ENCODE measurements around the gene MX1.
"Not testable (repeated sequence)": the region's sequence is repeated elsewhere in the genome, so short reads cannot be mapped to it uniquely, and the experiment has no call there.

Gene MX1

GRCh38 chr21:41418393-41418792 is 7.6 kb upstream of the MX1 start:
- H3K4me3 ChIP-seq (ENCODE audit: low read length), result no peak overlapping the region
- DNase-seq (ENCODE audit: low read depth), result no peak
- TF ChIP-seq CTCF (IDR thresholded peaks at IDR 0.05; ENCODE audit: insufficient read depth, low read depth, low read length, missing control alignments), result no peak

DNA sequence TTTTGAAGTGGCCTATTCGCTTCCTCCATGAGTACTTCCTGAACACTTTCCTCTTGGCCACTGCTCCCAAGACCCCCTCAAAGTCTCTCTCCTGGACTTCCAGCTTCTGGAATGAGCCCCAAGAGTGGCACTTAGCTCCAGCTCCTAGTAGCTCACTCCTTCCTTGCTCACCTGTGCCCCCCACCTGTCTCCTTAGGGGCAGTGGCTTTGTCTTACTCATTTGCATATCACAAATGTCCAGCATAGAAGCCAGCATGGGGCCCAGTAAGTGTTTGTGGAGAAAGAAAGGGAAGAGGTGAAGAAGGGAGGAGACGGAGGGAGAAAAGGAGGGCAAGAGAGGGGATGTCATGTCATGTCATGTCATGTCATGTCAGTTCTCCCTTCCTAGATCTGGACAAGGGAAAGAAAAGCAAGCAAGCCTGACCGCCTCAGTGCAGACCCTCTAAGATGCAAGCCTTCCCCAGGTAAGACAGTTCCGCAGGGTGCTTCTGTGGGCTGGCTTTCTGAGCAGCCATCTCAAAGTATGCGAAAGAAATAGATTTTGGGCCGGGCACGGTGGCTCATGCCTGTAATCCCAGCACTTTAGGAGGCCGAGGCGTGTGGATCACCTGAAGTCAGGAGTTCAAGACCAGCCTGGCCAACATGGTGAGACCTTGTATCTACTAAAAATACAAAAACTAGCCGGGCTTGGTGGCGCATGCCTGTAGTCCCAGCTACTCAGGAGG is 6.9 kb upstream of the MX1 start:
- no peak overlapping the region for H3K4me3 ChIP-seq (ENCODE audit: low read length)
- TF ChIP-seq CTCF (IDR thresholded peaks at IDR 0.05; ENCODE audit: insufficient read depth, low read depth, low read length, missing control alignments), result no peak
- DNase-seq (ENCODE audit: low read depth), result no peak

GRCh38 chr21:41419921-41420862 is 5.8 kb upstream of the MX1 start:
- DNase-seq (ENCODE audit: low read depth), result peak; percentile 78
- H3K4me3 ChIP-seq (ENCODE audit: low read length), result peak overlapping the region; percentile 60
- TF ChIP-seq CTCF (IDR thresholded peaks at IDR 0.05; ENCODE audit: insufficient read depth, low read depth, low read length, missing control alignments), result no peak

DNA sequence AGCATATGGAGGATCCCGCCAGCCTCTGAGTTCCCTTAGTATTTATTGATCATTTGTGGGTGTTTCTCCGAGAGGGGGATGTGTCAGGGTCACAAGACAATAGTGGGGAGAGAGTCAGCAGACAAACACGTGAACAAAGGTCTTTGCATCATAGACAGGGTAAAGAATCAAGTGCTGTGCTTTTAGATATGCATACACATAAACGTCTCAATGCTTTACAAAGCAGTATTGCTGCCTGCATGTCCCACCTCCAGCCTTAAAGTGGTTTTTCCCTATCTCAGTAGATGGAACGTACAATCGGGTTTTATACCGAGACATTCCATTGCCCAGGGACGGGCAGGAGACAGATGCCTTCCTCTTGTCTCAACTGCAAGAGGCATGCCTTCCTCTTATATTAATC is 5.0 kb upstream of the MX1 start:
- not testable (repeated sequence) for H3K4me3 ChIP-seq (ENCODE audit: low read length); DNase-seq (ENCODE audit: low read depth)

GRCh38 chr21:41422546-41423304 is 3.3 kb upstream of the MX1 start:
- no peak for TF ChIP-seq CTCF (IDR thresholded peaks at IDR 0.05; ENCODE audit: insufficient read depth, low read depth, low read length, missing control alignments)
- DNase-seq (ENCODE audit: low read depth), result no peak

DNA sequence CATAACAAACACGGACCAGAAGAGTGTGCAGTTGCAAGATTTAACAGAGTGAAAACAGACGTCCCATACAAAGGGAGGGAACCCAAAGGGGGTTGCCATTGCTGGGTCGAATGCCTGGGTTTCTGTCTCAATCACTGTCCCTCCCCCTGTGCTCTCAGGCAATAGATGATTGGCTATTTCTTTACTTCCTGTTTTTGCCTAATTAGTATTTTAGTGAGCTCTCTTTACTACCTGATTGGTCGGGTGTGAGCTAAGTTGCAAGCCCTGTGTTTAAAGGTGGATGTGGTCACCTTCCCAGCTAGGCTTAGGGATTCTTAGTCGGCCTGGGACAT is 2.8 kb upstream of the MX1 start:
- not testable (repeated sequence) for H3K4me3 ChIP-seq (ENCODE audit: low read length); DNase-seq (ENCODE audit: low read depth)

More at GRCh38 chr21:41422546-41423304, 3.3 kb upstream of the MX1 start:
- H3K4me3 ChIP-seq (ENCODE audit: low read length), result no peak overlapping the region

- TF ChIP-seq CTCF (IDR thresholded peaks at IDR 0.05; ENCODE audit: insufficient read depth, low read depth, low read length, missing control alignments), result no peak
- no peak for DNase-seq (ENCODE audit: low read depth)
- peak overlapping the region; percentile 52 for H3K4me3 ChIP-seq (ENCODE audit: low read length)
Measured at GRCh38 chr21:41425588-41425953, 468 bp upstream of the MX1 start.

All from epithelial cell of esophagus (primary cell).